ENCODE results near the gene USP24.
"Not testable (repeated sequence)": the region's sequence is repeated elsewhere in the genome, so short reads cannot be mapped to it uniquely, and the experiment has no call there.

USP24 gene

GRCh38 chr1:55225228-55225627 lies 10.1 kb upstream of the USP24 start:
- no peak for DNase-seq

DNA sequence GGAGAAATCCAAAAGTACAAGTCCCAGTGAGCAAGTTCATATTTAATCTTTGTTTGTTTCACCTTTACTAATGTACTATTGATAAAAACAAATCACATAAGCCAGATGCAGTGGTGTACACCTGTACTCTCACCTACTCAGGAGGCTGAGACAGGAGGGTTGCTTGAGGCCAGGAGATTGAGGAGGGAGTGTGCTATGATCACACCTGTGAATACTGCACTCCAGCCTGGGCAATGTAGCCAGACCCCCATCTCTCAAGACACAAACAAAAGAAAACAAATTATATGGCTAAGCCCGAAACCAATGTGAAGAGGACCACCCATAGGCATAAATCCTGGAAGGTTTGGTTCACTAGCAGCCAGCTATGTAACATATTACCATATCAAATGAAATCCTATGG lies 9.6 kb upstream of the USP24 start:
- DNase-seq = no peak

- no peak for DNase-seq
Measured at GRCh38 chr1:55222152-55222551, 7.0 kb upstream of the USP24 start.

DNA sequence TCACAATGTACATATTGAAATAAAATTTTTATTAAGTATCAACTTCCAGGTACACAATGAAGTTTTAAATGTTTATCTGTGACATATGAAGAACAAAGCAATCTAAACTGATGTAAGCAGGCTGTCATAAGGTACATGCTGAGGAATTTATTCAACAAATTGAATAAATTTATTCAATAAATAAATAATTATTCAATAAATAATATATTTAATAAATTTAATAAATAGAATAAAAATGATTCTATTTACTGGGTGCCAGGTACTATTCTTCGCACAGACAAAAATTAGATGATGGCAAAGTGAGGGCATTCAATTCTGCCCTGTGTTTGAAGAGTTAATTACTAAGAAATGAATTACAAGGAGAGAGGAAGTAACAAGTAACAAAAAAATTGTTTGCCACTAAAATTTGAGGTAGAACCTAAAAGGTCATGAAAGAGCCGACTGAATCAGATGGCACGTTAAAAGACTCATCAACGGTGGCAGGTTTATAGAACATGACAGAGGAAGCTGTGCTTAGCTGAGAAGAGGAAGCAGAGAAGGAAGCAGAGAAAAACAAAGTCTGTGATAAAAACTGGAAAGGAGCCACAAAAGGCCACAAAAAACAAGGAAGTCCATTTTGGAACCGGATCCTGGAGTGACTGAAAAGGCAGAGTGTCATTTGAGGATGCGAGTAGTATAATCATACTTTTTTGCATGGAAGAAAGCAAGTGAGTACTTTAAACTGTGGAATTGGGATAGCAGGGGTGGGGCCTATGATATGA lies 2.2 kb upstream of the USP24 start:
- no peak for DNase-seq

- DNase-seq = no peak
Measured at GRCh38 chr1:55216096-55216495, 932 bp upstream of the USP24 start.

DNA sequence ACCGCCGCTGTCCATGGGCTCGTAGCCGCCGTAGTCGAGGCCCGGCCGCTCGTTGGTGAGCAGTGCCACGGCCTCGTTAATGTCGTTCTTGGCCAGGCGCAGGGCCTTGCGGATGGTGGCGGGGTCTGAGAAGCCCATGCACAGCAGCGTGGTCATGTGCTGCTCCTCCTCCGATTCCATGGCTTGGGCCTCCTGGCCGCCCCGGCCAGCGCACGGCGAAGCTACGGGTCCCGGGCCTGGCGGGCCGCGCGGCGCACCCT lies 300 bp downstream of the USP24 start:
- no peak for DNase-seq

- DNase-seq = peak; percentile 31
Measured at GRCh38 chr1:55214212-55214933, 791 bp downstream of the USP24 start.

GRCh38 chr1:55213885-55214211 lies 1.3 kb downstream of the USP24 start:
- no peak for DNase-seq

DNA sequence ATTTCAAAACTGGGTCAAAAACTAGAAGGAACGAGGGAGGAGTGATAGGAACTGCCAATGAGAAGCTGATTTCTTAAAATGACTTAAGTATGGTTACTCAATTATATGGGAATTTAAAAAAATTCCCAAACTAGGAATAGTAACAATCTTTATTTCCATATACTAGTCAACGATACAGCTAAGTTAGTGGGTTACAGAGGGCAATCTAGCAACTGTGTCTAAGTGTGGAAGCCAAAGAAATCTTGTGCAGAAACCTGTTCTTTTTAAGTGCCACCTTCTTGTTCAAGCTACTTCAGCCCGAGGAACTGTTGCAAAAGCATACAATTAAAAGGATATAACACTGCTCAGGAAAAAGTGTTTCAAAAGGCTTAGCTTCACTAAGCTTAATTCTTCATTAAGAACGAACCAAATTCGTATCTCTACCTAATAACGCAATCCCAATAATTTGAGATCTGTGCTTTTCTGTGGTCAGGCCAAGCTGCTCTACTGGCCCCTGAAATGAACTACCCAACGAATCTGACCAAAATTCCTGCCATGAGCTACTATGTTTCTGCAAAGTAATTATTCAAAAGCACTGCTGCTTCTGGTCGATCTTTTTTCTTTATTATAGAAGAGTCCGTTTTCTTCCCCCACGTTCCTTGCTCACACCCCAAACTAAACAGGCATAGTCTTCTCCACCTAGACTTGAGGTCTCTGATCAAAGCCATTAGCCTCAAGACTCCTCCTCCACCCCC lies 1.8 kb downstream of the USP24 start:
- no peak for DNase-seq

GRCh38 chr1:55212349-55213150 lies 2.6 kb downstream of the USP24 start:
- DNase-seq = no peak

DNA sequence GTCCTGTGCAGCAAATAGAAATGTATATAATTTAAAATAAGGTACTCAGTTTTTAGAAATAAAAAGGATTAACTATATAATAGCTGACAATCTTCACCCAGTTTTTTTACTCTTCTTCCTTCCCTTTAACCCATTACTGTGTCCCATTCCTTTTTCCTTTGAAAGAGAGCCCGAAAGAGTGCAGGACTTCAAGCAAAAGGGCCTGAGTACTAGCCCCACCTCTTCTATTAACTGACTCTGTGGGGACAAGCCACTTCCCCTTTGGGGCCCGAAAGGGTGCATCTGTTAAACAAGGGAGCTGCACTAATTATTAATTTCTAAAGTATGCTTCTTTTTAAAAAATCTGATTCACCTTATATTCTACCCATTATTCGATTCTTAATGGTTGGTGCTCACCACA lies 3.3 kb downstream of the USP24 start:
- no peak for DNase-seq

GRCh38 chr1:55210990-55211801 lies 4.0 kb downstream of the USP24 start:
- DNase-seq = peak; percentile 33

GRCh38 chr1:55209247-55209646 lies 5.9 kb downstream of the USP24 start:
- no peak for DNase-seq

GRCh38 chr1:55206210-55206609 lies 9.0 kb downstream of the USP24 start:
- DNase-seq = no peak

- no peak for DNase-seq
Measured at GRCh38 chr1:55204997-55205396, 10.2 kb downstream of the USP24 start.

DNA sequence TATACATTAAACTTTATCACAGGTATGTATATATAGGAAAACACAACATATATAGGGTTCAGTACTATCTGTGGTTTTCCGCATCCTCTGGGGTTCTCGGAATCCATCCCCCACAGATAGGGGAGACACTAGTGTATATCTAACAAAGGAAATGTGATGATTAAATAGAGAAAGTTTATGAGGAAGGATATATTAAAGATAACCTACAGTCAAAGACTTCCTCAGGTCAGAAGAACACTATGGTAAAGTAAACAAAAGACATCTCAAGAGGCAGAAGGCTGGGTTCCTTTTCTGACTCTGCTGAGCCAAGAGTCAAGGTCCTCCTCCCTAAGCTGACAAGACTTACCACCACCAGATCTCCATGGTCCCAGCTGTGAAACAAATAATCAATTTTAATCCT lies 12.1 kb downstream of the USP24 start:
- DNase-seq = no peak

- DNase-seq = no peak
Measured at GRCh38 chr1:55200667-55201066, 14.5 kb downstream of the USP24 start.

GRCh38 chr1:55199735-55200134 lies 15.4 kb downstream of the USP24 start:
- not testable (repeated sequence) for DNase-seq

DNA sequence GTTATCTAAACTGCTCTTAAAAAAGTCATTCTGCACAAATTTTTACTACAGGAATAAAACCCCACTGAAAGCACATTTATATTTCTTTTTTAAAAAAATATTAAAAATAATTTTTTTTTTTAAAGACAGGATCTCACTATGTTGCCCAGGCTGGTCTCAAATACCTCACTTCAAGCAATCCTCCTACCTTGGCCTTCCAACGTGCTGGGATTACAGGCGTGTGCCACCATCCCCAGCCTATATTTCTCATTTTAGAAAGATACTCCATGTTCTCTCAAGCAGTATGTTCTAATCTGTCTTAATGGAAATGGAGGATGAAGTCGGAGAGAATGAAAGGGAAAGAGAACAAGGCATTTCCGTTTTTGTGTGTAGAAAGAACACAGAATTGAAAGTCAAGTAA lies 17.1 kb downstream of the USP24 start:
- no peak for DNase-seq

DNA sequence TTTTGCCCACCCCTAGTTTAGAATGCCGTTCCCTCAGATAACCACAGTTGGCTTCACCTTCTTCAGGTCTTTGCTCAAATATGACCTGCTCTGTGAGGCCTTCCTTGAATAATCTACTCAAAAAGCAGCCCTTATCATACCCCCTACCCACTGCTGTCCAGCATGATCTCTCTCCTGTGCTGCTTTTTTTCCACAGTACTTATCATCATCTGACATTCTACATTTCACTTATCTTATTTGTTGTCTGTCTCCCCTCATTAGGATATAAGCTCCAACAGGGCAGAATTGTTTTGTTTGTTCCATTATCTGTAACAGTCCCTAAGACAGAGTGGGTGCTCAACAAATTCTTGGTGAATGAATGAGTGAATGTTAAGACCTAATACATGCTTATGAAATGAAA lies 18.1 kb downstream of the USP24 start:
- no peak for DNase-seq

GRCh38 chr1:55196433-55197035 lies 18.6 kb downstream of the USP24 start:
- no peak for DNase-seq
